ENCODE results near the gene TCF21. TPM values are rescaled to one million over a fixed set of nuclear protein-coding genes. Genes with fewer than 3 reads are reported as not detected.

Gene TCF21
- total RNA-seq, 1 donor from 2014 or later = not detected

DNA sequence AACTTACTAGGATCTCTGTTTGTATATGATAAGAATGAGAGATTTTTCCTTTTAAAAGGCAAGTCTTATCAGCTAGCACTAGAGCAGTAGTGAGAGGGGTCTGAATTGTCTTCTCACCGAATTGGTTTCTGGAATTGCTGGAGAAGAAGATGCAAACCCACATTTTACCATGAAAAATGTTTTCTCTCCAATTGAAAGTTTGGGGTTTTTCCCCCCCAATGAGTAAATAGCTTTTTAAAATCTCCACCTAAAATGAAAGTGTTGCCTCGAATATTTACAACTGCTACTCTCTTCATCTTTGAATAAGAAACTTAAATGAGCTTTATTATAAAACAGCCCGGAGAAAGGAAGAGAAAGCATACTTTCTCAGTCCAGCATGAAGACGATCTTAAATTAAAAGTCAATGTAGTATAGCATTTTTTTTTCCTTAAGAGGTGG is 1.8 kb downstream of the TCF21 start:
- Mint-ChIP-seq H3K9me3 (no peaks in the 10 kb centered on the region), H3K36me3 (ENCODE audit: low read depth) (peaks cover 3% of the 10 kb centered on the region), H3K27me3 (ENCODE audit: low read depth) (peaks cover 100% of the 10 kb centered on the region), H3K4me1 (peaks cover 12% of the 10 kb centered on the region), H3K27ac (ENCODE audit: unreplicated experiment) (no peak overlapping the region), H3K4me3 (peak overlapping the region; percentile 6)
- no peak for TF ChIP-seq CTCF (conservative IDR thresholded peaks at IDR 0.05)
- DNase-seq (ENCODE audit: low read depth, low spot score) = no peak

- Mint-ChIP-seq H3K36me3 (ENCODE audit: low read depth) (peaks cover 3% of the 10 kb centered on the region), H3K4me3 (peak overlapping the region; percentile 14), H3K27me3 (ENCODE audit: low read depth) (peaks cover 100% of the 10 kb centered on the region), H3K27ac (ENCODE audit: unreplicated experiment) (no peak overlapping the region), H3K4me1 (peaks cover 16% of the 10 kb centered on the region), H3K9me3 (no peaks in the 10 kb centered on the region)
- DNase-seq (ENCODE audit: low read depth, low spot score) = peak; percentile 35
- no peak for TF ChIP-seq CTCF (conservative IDR thresholded peaks at IDR 0.05)
Measured at GRCh38 chr6:133891149-133891926, 2.4 kb downstream of the TCF21 start.

DNA sequence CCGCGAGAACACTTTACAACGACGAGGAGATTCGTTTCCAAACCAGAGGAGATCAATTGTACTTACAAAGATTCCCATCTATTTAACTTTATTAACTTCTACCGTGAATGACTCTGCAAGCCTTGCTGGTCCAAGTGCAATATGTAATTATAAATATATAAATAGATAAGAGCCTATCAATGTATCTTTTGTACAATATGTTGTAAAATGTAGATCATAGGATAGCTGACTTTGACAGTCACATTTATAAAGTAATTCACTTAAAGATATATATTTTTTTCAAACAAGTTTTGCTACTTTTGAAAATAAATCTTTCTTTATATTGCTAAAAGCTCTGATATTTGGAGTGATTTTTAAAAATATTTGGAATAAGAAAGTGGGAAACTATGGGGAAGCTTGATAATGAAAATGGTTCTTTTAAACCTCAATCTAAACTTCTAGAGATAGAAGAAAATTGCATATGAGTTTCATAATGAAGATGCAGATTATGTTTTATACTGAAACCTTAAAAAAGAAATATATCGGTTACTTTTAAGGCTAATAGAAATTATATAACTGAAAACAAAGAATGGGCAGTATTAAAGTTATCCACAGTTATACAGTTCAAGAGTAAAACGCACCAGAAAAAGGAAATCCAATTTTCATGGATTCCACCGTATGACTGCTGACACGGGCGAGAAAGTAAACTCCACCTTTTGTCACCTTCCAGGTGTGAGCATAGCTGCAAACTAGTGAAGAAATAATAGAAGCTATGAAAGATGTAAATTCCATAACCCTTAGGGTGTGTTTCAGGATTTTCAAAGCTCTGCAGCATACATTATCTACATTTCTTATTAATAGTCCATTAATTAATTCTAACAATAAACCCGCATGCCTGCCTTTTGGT is 3.3 kb downstream of the TCF21 start:
- H3K4me3 Mint-ChIP-seq = peak overlapping the region; percentile 14
- peaks cover 3% of the 10 kb centered on the region for H3K36me3 Mint-ChIP-seq (ENCODE audit: low read depth)
- H3K27ac Mint-ChIP-seq (ENCODE audit: unreplicated experiment) = no peak overlapping the region
- no peaks in the 10 kb centered on the region for H3K9me3 Mint-ChIP-seq
- no peak for DNase-seq (ENCODE audit: low read depth, low spot score)
- no peak for TF ChIP-seq CTCF (conservative IDR thresholded peaks at IDR 0.05)
- peaks cover 16% of the 10 kb centered on the region for H3K4me1 Mint-ChIP-seq
- H3K27me3 Mint-ChIP-seq (ENCODE audit: low read depth) = peaks cover 100% of the 10 kb centered on the region

GRCh38 chr6:133892813-133893691 is 4.1 kb downstream of the TCF21 start:
- peaks cover 16% of the 10 kb centered on the region for H3K4me1 Mint-ChIP-seq
- DNase-seq (ENCODE audit: low read depth, low spot score) = no peak
- TF ChIP-seq CTCF (conservative IDR thresholded peaks at IDR 0.05) = no peak
- no peaks in the 10 kb centered on the region for H3K9me3 Mint-ChIP-seq
- H3K27me3 Mint-ChIP-seq (ENCODE audit: low read depth) = peaks cover 100% of the 10 kb centered on the region
- H3K4me3 Mint-ChIP-seq = peak overlapping the region; percentile 45
- no peak overlapping the region for H3K27ac Mint-ChIP-seq (ENCODE audit: unreplicated experiment)
- H3K36me3 Mint-ChIP-seq (ENCODE audit: low read depth) = peaks cover 3% of the 10 kb centered on the region

GRCh38 chr6:133893946-133894345 is 5.0 kb downstream of the TCF21 start:
- TF ChIP-seq CTCF (conservative IDR thresholded peaks at IDR 0.05) = no peak
- no peak overlapping the region for H3K27ac Mint-ChIP-seq (ENCODE audit: unreplicated experiment)
- H3K9me3 Mint-ChIP-seq = no peaks in the 10 kb centered on the region
- no peak for DNase-seq (ENCODE audit: low read depth, low spot score)
- no peak overlapping the region for H3K4me3 Mint-ChIP-seq
- H3K36me3 Mint-ChIP-seq (ENCODE audit: low read depth) = peaks cover 3% of the 10 kb centered on the region
- H3K27me3 Mint-ChIP-seq (ENCODE audit: low read depth) = peaks cover 100% of the 10 kb centered on the region
- H3K4me1 Mint-ChIP-seq = peaks cover 16% of the 10 kb centered on the region

All from neural crest cell (in vitro differentiated cells).